ENCODE data around the gene SNAI3.

The SNAI3 gene

GRCh38 chr16:88686439-88687253, at the start of gene SNAI3:
TSS of gene SNAI3 (minus strand) at chr16:88686507. CDS start at chr16:88686406, 101 bp downstream.
- DNase-seq (ENCODE audit: low read depth) = no peak

GRCh38 chr16:88736088-88736487, 49.8 kb upstream of the SNAI3 start:
- no peak for DNase-seq (ENCODE audit: low read depth)
- H3K4me3 ChIP-seq (ENCODE audit: low read depth, low read length) = no peak overlapping the region

More at GRCh38 chr16:88686439-88687253, at the start of gene SNAI3:
- peak within 1 kb of the TSS; percentile 55 for H3K4me3 ChIP-seq (ENCODE audit: low read depth, low read length)

- no peak for DNase-seq (ENCODE audit: low read depth)
- no peak overlapping the region for H3K4me3 ChIP-seq (ENCODE audit: low read depth, low read length)
Observed at GRCh38 chr16:88735616-88736015, 49.3 kb upstream of the SNAI3 start.

- DNase-seq (ENCODE audit: low read depth) = no peak
- no peak overlapping the region for H3K4me3 ChIP-seq (ENCODE audit: low read depth, low read length)
Observed at GRCh38 chr16:88735121-88735520, 48.8 kb upstream of the SNAI3 start.

GRCh38 chr16:88734361-88734728, 48.0 kb upstream of the SNAI3 start:
- DNase-seq (ENCODE audit: low read depth) = no peak
- no peak overlapping the region for H3K4me3 ChIP-seq (ENCODE audit: low read depth, low read length)

GRCh38 chr16:88733630-88734360, 47.5 kb upstream of the SNAI3 start:
- H3K4me3 ChIP-seq (ENCODE audit: low read depth, low read length) = no peak overlapping the region
- DNase-seq (ENCODE audit: low read depth) = no peak

GRCh38 chr16:88732961-88733294, 46.6 kb upstream of the SNAI3 start:
- no peak for DNase-seq (ENCODE audit: low read depth)
- no peak overlapping the region for H3K4me3 ChIP-seq (ENCODE audit: low read depth, low read length)

GRCh38 chr16:88732172-88732960, 46.1 kb upstream of the SNAI3 start:
- DNase-seq (ENCODE audit: low read depth) = no peak
- no peak overlapping the region for H3K4me3 ChIP-seq (ENCODE audit: low read depth, low read length)

GRCh38 chr16:88731699-88732098, 45.4 kb upstream of the SNAI3 start:
- H3K4me3 ChIP-seq (ENCODE audit: low read depth, low read length) = no peak overlapping the region

GRCh38 chr16:88730632-88731607, 44.6 kb upstream of the SNAI3 start:
- no peak overlapping the region for H3K4me3 ChIP-seq (ENCODE audit: low read depth, low read length)
- no peak for DNase-seq (ENCODE audit: low read depth)

More at GRCh38 chr16:88731699-88732098, 45.4 kb upstream of the SNAI3 start:
- no peak for DNase-seq (ENCODE audit: low read depth)

- no peak overlapping the region for H3K4me3 ChIP-seq (ENCODE audit: low read depth, low read length)
- no peak for DNase-seq (ENCODE audit: low read depth)
Observed at GRCh38 chr16:88727871-88728270, 41.6 kb upstream of the SNAI3 start.

- DNase-seq (ENCODE audit: low read depth) = no peak
- H3K4me3 ChIP-seq (ENCODE audit: low read depth, low read length) = no peak overlapping the region
Observed at GRCh38 chr16:88726981-88727380, 40.7 kb upstream of the SNAI3 start.

GRCh38 chr16:88726408-88726749, 40.1 kb upstream of the SNAI3 start:
- no peak overlapping the region for H3K4me3 ChIP-seq (ENCODE audit: low read depth, low read length)
- DNase-seq (ENCODE audit: low read depth) = no peak

- no peak for DNase-seq (ENCODE audit: low read depth)
- H3K4me3 ChIP-seq (ENCODE audit: low read depth, low read length) = no peak overlapping the region
Observed at GRCh38 chr16:88725609-88726407, 39.5 kb upstream of the SNAI3 start.

GRCh38 chr16:88724855-88725555, 38.7 kb upstream of the SNAI3 start:
- no peak overlapping the region for H3K4me3 ChIP-seq (ENCODE audit: low read depth, low read length)
- no peak for DNase-seq (ENCODE audit: low read depth)

GRCh38 chr16:88723911-88724310, 37.6 kb upstream of the SNAI3 start:
- no peak overlapping the region for H3K4me3 ChIP-seq (ENCODE audit: low read depth, low read length)
- DNase-seq (ENCODE audit: low read depth) = no peak

GRCh38 chr16:88723507-88723887, 37.2 kb upstream of the SNAI3 start:
- DNase-seq (ENCODE audit: low read depth) = no peak
- H3K4me3 ChIP-seq (ENCODE audit: low read depth, low read length) = no peak overlapping the region
